GM20000 (cell line): ENCODE results near the gene CHRNA10.
"Not testable (repeated sequence)": the region's sequence is repeated elsewhere in the genome, so short reads cannot be mapped to it uniquely, and the experiment has no call there.

Source experiments
- DNase-seq: peaks from one replicate; pipeline ENCODE4 v3.0.0; 2012; ENCODE audit warnings: low spot score
- TF ChIP-seq, protein P1 (sequence below): IDR thresholded peaks from 2 replicates; pipeline ENCODE4 v1.5.1; 2012; ENCODE audit warnings: mild to moderate bottlenecking, control low read depth; ENCODE audit errors: extremely low read depth, missing control alignments

Gene CHRNA10

GRCh38 chr11:3645552-3645951 lies 25.6 kb downstream of the CHRNA10 start:
- no peak for DNase-seq
- TF ChIP-seq, protein P1, sequence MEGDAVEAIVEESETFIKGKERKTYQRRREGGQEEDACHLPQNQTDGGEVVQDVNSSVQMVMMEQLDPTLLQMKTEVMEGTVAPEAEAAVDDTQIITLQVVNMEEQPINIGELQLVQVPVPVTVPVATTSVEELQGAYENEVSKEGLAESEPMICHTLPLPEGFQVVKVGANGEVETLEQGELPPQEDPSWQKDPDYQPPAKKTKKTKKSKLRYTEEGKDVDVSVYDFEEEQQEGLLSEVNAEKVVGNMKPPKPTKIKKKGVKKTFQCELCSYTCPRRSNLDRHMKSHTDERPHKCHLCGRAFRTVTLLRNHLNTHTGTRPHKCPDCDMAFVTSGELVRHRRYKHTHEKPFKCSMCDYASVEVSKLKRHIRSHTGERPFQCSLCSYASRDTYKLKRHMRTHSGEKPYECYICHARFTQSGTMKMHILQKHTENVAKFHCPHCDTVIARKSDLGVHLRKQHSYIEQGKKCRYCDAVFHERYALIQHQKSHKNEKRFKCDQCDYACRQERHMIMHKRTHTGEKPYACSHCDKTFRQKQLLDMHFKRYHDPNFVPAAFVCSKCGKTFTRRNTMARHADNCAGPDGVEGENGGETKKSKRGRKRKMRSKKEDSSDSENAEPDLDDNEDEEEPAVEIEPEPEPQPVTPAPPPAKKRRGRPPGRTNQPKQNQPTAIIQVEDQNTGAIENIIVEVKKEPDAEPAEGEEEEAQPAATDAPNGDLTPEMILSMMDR, result no peak

DNA sequence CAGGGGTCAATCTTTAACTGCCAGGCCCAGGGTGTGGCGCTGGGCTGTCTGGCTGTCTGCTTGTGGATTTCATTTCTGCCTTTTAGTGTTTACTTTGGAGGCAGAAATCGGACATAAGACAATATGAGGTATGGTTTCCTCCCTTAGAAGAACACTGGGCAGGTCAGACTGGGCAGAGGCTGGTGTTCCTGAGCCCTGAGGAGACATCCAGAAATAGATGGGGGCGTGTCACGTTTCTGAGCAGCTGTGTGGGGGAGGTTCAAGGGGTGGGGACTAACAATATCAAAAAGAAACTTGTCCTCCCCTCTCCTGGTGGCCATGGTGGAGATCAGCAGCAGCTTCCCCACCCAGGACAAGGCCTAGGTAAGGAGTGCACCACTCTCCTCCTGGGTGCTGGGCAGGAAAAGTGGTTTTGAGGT lies 26.4 kb downstream of the CHRNA10 start, which contains the start of gene ART1:
Gene ART1 (plus strand): TSS at position 312 of the 419 bp plus-strand sequence. CDS start 14,086 bp downstream, outside the sequence.
- TF ChIP-seq, protein P1, result no peak
- DNase-seq, result no peak

- DNase-seq, result not testable (repeated sequence)
Measured at GRCh38 chr11:3643102-3643546, 28.1 kb downstream of the CHRNA10 start.

DNA sequence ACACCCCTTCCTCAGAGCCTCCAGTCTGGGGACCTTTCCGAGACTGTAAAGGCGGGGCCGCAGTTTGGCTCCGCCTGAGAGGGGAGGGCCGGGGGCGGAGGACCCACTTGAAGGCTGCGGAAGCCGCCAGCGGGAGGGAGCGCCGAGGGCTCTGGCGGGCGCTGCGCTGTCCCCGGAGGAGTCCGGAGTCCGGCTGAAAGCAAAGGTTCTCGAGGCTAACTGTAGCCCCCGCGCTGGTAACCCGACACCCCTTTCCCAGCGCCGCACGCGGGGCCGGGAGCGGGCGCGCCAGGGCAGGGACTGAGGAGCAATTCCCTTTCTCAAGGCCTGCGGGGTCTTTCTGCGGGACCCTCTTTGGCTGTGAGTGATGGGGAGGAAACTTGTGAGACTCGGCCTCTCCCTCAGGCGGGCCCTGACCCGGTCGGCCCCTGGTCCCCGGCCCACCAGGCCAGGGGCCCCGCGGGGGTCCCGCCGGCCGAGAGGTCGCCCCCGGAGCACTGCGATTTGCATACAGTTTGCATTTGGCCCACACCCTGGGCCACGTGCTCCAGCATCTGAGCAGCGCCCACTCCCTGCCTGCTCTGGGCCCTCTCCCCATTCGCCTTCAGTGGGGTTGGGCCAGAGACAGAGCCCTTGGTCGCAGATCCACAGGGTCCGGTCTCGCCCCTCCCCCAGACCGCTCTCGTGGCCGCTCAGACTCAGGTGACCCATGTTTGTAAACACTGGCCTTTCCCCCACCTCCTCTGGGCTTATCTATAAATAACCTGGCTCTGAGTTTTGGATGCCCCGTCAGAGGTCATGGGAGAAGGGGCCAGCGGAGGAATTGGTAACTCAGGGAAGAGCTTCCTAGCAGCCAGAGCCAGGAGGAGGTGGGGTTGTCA lies 28.9 kb downstream of the CHRNA10 start:
- TF ChIP-seq, protein P1, result no peak
- DNase-seq, result peak; percentile 70

DNA sequence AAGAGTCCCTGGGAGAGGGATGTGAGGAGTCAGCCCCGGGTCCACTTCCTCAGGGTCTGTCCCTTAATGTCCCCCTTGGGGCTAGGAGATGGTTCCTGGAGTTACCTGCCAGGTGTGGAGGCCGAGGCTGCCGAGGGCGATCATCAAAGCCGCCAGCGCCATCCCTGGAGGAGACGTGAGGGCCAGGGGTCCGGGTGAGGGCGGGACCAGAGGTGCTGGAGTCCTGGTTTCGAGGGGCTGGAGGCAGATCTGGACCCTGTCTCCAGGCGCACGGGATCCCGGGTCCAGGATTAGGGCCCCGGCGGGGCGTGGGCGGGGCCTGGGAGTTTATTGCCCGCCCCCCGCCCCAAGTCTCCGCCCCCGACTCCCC lies 29.5 kb downstream of the CHRNA10 start, which contains the start of gene ART5:
Gene ART5 (minus strand): TSS at position 292 of the 370 bp plus-strand sequence. CDS start 130 bp downstream, at position 162.
- TF ChIP-seq, protein P1, result no peak
- no peak for DNase-seq

DNA sequence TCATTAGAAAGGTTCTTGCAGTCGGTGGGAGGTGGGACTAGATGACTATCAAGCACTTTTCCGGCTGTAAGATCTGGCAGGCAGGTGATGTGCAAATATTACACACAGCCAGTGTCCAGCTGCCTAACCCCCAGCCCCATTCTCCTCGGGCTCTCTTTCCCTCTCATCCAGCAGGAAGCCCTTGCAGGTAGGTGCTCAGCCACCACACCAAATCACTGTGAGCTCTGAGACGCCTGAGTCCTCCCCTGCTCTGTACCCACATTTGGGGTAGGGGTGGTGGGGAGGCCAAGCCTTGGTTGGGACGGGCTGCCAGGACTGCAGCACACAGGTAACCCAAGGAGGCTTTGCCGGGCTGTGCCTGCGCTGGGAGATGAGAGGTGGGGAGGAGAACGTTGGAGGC lies 30.0 kb downstream of the CHRNA10 start:
- no peak for DNase-seq
- TF ChIP-seq, protein P1, result no peak

DNA sequence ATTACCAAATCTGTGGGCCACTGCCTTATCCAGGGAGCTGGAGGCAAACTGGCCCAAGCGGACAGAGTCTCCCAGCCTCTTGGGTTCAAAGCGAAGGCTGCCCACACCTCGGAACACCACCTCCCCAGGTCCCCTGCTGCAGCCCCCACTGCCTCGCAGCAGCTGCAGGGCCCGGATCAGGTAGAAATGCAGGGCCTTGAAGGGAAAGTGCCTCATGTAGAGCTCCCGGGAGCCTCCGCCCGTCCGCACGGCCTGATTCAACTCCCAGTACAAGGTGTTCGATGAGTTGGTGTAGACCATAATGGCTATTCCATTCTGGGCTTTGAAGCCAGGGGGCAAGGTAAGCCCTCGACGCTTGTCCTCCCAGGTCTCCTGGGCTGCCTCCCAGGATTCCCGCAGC lies 31.3 kb downstream of the CHRNA10 start:
- no peak for DNase-seq
- TF ChIP-seq, protein P1, result no peak
